WTC11 (cell line): ENCODE data around the gene LAMA3. TPM values are rescaled to one million over a fixed set of nuclear protein-coding genes. Genes with fewer than 3 reads are reported as not detected.

Source experiments
- ATAC-seq: fragments of 200-7000 bp; cut with Tn5 transposase; 2 replicates; pipeline ENCODE4 v1.10.0; 2021; ENCODE audit warnings: mild to moderate bottlenecking, moderate library complexity
- CTCF ChIA-PET: fragments of 300-600 bp; sonication (Branson Sonifier 250); formaldehyde crosslinking; loops from one replicate; lab custom pipeline; 2021; ENCODE audit warnings: antibody characterized with exemption; lab: Charles Lee
- POLR2A ChIA-PET: fragments of 350-600 bp; sonication (Branson Sonifier 250); formaldehyde crosslinking; loops from one replicate; lab custom pipeline; 2021; ENCODE audit warnings: antibody characterized with exemption; lab: Charles Lee
- DNase-seq: peaks from one replicate; pipeline ENCODE4 v3.0.0; 2021; ENCODE audit warnings: low spot score
- H3K27ac Mint-ChIP-seq: 2 replicates; pipeline ENCODE4 v1.8.0; 2021; ENCODE audit warnings: mixed read lengths
- H3K27me3 Mint-ChIP-seq: 2 replicates; pipeline ENCODE4 v1.8.0; 2021; ENCODE audit warnings: low read depth, mild to moderate bottlenecking, moderate library complexity, mixed read lengths
- H3K36me3 Mint-ChIP-seq: 2 replicates; pipeline ENCODE4 v1.8.0; 2021; ENCODE audit warnings: mixed read lengths
- H3K4me1 Mint-ChIP-seq: 2 replicates; pipeline ENCODE4 v1.8.0; 2022; ENCODE audit warnings: mixed read lengths
- H3K4me3 Mint-ChIP-seq: 2 replicates; pipeline ENCODE4 v1.8.0; 2021; ENCODE audit warnings: mild to moderate bottlenecking, moderate library complexity, mixed read lengths
- H3K9me3 Mint-ChIP-seq: 2 replicates; pipeline ENCODE4 v1.8.0; 2021; ENCODE audit warnings: mixed read lengths
- CBFB ChIP-seq: sonication (generic); formaldehyde crosslinking; IDR thresholded peaks from 2 replicates; pipeline ENCODE4 v1.8.1; 2022; ENCODE audit warnings: mild to moderate bottlenecking, low read depth, missing genetic modification reagents
- CTCF ChIP-seq: fragments of 200-600 bp; IDR thresholded peaks from 2 replicates; pipeline ENCODE4 v1.8.0; 2022; ENCODE audit warnings: antibody characterized with exemption
- E2F4 ChIP-seq: sonication (generic); formaldehyde crosslinking; IDR thresholded peaks from 2 replicates; pipeline ENCODE4 v1.8.1; 2022; ENCODE audit warnings: low read depth, mild to moderate bottlenecking, moderate library complexity, missing genetic modification reagents, borderline replicate concordance
- ESRRA ChIP-seq: sonication (generic); formaldehyde crosslinking; IDR thresholded peaks from 2 replicates; pipeline ENCODE4 v1.8.1; 2022; ENCODE audit warnings: mild to moderate bottlenecking, missing genetic modification reagents, borderline replicate concordance
- ETV6 ChIP-seq: sonication (generic); formaldehyde crosslinking; IDR thresholded peaks from 2 replicates; pipeline ENCODE4 v1.8.1; 2022; ENCODE audit warnings: mild to moderate bottlenecking, missing genetic modification reagents
- FOXK1 ChIP-seq: sonication (generic); formaldehyde crosslinking; IDR thresholded peaks from 2 replicates; pipeline ENCODE4 v1.8.0; 2022; ENCODE audit warnings: mild to moderate bottlenecking, moderate library complexity, missing genetic modification reagents
- FOXP4 ChIP-seq: sonication (generic); formaldehyde crosslinking; IDR thresholded peaks from 2 replicates; pipeline ENCODE4 v1.8.0; 2022; ENCODE audit warnings: mild to moderate bottlenecking, missing genetic modification reagents
- HMGA2 ChIP-seq: fragments of 250-450 bp; sonication (Bioruptor Pico); IDR thresholded peaks from 2 replicates; pipeline ENCODE4 v1.4.0; 2021; ENCODE audit warnings: mild to moderate bottlenecking, moderate library complexity
- IRF1 ChIP-seq: sonication (generic); formaldehyde crosslinking; IDR thresholded peaks from 2 replicates; pipeline ENCODE4 v1.8.0; 2023; ENCODE audit warnings: missing genetic modification reagents
- KAT7 ChIP-seq: sonication (generic); formaldehyde crosslinking; IDR thresholded peaks from 2 replicates; pipeline ENCODE4 v1.8.1; 2023; ENCODE audit warnings: missing genetic modification reagents, mild to moderate bottlenecking, borderline replicate concordance
- MAX ChIP-seq: sonication (generic); formaldehyde crosslinking; IDR thresholded peaks from 2 replicates; pipeline ENCODE4 v1.8.0; 2022; ENCODE audit warnings: mild to moderate bottlenecking, missing genetic modification reagents
- MXD4 ChIP-seq: fragments of 250-450 bp; sonication (Bioruptor Pico); IDR thresholded peaks from 2 replicates; pipeline ENCODE4 v1.8.0; 2021; ENCODE audit warnings: mild to moderate bottlenecking, moderate library complexity, borderline replicate concordance
- NR3C1 ChIP-seq: sonication (generic); formaldehyde crosslinking; conservative IDR thresholded peaks from 2 replicates; pipeline ENCODE4 v1.8.1; 2023; ENCODE audit warnings: low read depth, mild to moderate bottlenecking, missing genetic modification reagents
- OVOL2 ChIP-seq: fragments of 250-450 bp; sonication (Bioruptor Pico); IDR thresholded peaks from 2 replicates; pipeline ENCODE4 v1.9.0; 2021; ENCODE audit warnings: mild to moderate bottlenecking, borderline replicate concordance
- PRRX2 ChIP-seq: fragments of 250-450 bp; sonication (Bioruptor Pico); IDR thresholded peaks from 2 replicates; pipeline ENCODE4 v1.8.0; 2021; ENCODE audit warnings: mild to moderate bottlenecking
- SMAD4 ChIP-seq: sonication (generic); formaldehyde crosslinking; IDR thresholded peaks from 2 replicates; pipeline ENCODE4 v1.8.0; 2022; ENCODE audit warnings: mild to moderate bottlenecking, missing genetic modification reagents
- TEAD1 ChIP-seq: sonication (generic); formaldehyde crosslinking; IDR thresholded peaks from 2 replicates; pipeline ENCODE4 v1.8.0; 2022; ENCODE audit warnings: mild to moderate bottlenecking, missing genetic modification reagents
- TEAD4 ChIP-seq: sonication (generic); formaldehyde crosslinking; IDR thresholded peaks from 2 replicates; pipeline ENCODE4 v1.8.0; 2022; ENCODE audit warnings: mild to moderate bottlenecking, missing genetic modification reagents
- ZBTB21 ChIP-seq: sonication (generic); formaldehyde crosslinking; IDR thresholded peaks from 2 replicates; pipeline ENCODE4 v1.8.1; 2023; ENCODE audit warnings: mild to moderate bottlenecking, missing genetic modification reagents, borderline replicate concordance
- ZMAT4 ChIP-seq: fragments of 250-450 bp; sonication (Bioruptor Pico); IDR thresholded peaks from 2 replicates; pipeline ENCODE4 v1.9.0; 2021; ENCODE audit warnings: mild to moderate bottlenecking
- ZNF416 ChIP-seq: fragments of 250-450 bp; sonication (Bioruptor Pico); IDR thresholded peaks from 2 replicates; pipeline ENCODE4 v1.9.0; 2021; ENCODE audit warnings: mild to moderate bottlenecking, inconsistent platforms
- ZSCAN18 ChIP-seq: fragments of 250-450 bp; sonication (Bioruptor Pico); IDR thresholded peaks from 2 replicates; pipeline ENCODE4 v2.1.2; 2022; ENCODE audit warnings: mild to moderate bottlenecking, moderate library complexity
- total RNA-seq: library from RNA; stranded (reverse); gene quantifications from 3 replicates; pipeline ENCODE4 v1.2.3, GENCODE V29; 2021

Gene LAMA3
- total RNA-seq, 1 experiment from 2014 or later, result 0.83 TPM

- no peak overlapping the region for H3K4me3 Mint-ChIP-seq
- peaks cover 13% of the 10 kb centered on the region for H3K4me1 Mint-ChIP-seq
- no peak for DNase-seq
- CTCF ChIA-PET, result no interaction called here
- ATAC-seq, result no peak
- H3K9me3 Mint-ChIP-seq, result peaks cover 5% of the 10 kb centered on the region; the same call in 1 of the 2 replicates
- H3K27me3 Mint-ChIP-seq, result no peaks in the 10 kb centered on the region; the same call in 1 of the 2 replicates
- H3K27ac Mint-ChIP-seq, result no peak overlapping the region
- H3K36me3 Mint-ChIP-seq, result no peaks in the 10 kb centered on the region
- POLR2A ChIA-PET, result no interaction called here
- TF ChIP-seq NR3C1 (CRISPR knock-in tag) (no peak), CTCF (no peak), TEAD1 (no peak), OVOL2 (CRISPR knock-in tag) (no peak), MXD4 (no peak), E2F4 (CRISPR knock-in tag) (no peak), FOXP4 (no peak), ZMAT4 (CRISPR knock-in tag) (no peak), PRRX2 (CRISPR knock-in tag) (no peak), FOXK1 (CRISPR knock-in tag) (no peak), ESRRA (CRISPR knock-in tag) (no peak), ZBTB21 (CRISPR knock-in tag) (no peak), ZSCAN18 (CRISPR knock-in tag) (no peak), HMGA2 (CRISPR knock-in tag) (no peak)
Measured at GRCh38 chr18:23963443-23964165, 274.4 kb downstream of the LAMA3 start.

- ChIA-PET CTCF (no interaction called here), POLR2A (no interaction called here)
- peaks cover 5% of the 10 kb centered on the region; the same call in 1 of the 2 replicates for H3K9me3 Mint-ChIP-seq
- ATAC-seq, result peak; percentile 52; the same call in 1 of the 2 replicates
- H3K27me3 Mint-ChIP-seq, result no peaks in the 10 kb centered on the region; the same call in 1 of the 2 replicates
- TF ChIP-seq CTCF, result no peak
- no peak for TF ChIP-seq ZNF416 (CRISPR knock-in tag)
- TF ChIP-seq TEAD4 (CRISPR knock-in tag), result no peak
- no peak for TF ChIP-seq ETV6 (CRISPR knock-in tag)
- no peak for TF ChIP-seq MAX (CRISPR knock-in tag)
- no peak for TF ChIP-seq SMAD4 (CRISPR knock-in tag)
- no peak for TF ChIP-seq CBFB (CRISPR knock-in tag)
- no peak for TF ChIP-seq ZBTB21 (CRISPR knock-in tag)
- TF ChIP-seq KAT7 (CRISPR knock-in tag), result no peak
- TF ChIP-seq IRF1 (CRISPR knock-in tag), result no peak
- no peak overlapping the region for H3K4me3 Mint-ChIP-seq
- DNase-seq, result no peak
- H3K4me1 Mint-ChIP-seq, result peaks cover 18% of the 10 kb centered on the region
- H3K36me3 Mint-ChIP-seq, result no peaks in the 10 kb centered on the region
- no peak overlapping the region for H3K27ac Mint-ChIP-seq
Measured at GRCh38 chr18:23964282-23965238, 275.3 kb downstream of the LAMA3 start.
